Gastrocnemius medialis (tissue), 4 donors: ENCODE results near the gene OMG.
"Not testable (repeated sequence)": the region's sequence is repeated elsewhere in the genome, so short reads cannot be mapped to it uniquely, and the experiment has no call there.

ENCODE experiments used
- POLR2A ChIP-seq, 2 donors: fragments of 450-650 bp; IDR thresholded peaks; one replicate each; pipeline ENCODE4 v1.6.1; 2017; ENCODE audit warnings: antibody characterized with exemption in 2 of 2, mild to moderate bottlenecking in 2 of 2, moderate library complexity in 2 of 2
- TF ChIP-seq, protein P1 (sequence below), 5 experiments: fragments of 450-650 bp in 3 of 5; fragments of 200-600 bp in 2 of 5; sonication (generic) in 2 of 5; IDR thresholded peaks in 4 of 5; conservative IDR thresholded peaks in 1 of 5; 1 replicate in 4 of 5; 2 replicates in 1 of 5; pipeline ENCODE4 v1.5.1; 2016 to 2019; ENCODE audit warnings: antibody characterized with exemption in 5 of 5, mild to moderate bottlenecking in 3 of 5, moderate library complexity in 3 of 5

DNA sequence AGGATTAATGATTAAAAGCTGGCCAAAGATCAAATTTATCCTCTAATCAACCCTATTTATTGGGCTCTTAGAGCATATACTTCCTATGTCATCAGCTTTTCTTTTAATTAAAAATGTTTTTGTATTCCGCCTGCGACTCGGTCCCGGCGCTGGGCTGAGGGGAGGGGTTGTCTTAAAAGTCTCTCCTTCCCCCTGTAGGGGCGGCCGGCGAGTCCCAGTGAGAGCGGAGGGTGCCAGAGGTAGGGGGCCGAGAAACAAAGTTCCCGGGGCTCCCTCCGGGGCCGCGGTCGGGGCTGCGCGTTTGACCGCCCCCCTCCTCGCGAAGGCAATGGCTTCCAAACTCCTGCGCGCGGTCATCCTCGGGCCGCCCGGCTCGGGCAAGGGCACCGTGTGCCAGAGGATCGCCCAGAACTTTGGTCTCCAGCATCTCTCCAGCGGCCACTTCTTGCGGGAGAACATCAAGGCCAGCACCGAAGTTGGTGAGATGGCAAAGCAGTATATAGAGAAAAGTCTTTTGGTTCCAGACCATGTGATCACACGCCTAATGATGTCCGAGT, 48.2 kb upstream of the OMG start:
- not testable (repeated sequence) for TF ChIP-seq POLR2A (IDR thresholded peaks at IDR 0.05)
- TF ChIP-seq, protein P1, sequence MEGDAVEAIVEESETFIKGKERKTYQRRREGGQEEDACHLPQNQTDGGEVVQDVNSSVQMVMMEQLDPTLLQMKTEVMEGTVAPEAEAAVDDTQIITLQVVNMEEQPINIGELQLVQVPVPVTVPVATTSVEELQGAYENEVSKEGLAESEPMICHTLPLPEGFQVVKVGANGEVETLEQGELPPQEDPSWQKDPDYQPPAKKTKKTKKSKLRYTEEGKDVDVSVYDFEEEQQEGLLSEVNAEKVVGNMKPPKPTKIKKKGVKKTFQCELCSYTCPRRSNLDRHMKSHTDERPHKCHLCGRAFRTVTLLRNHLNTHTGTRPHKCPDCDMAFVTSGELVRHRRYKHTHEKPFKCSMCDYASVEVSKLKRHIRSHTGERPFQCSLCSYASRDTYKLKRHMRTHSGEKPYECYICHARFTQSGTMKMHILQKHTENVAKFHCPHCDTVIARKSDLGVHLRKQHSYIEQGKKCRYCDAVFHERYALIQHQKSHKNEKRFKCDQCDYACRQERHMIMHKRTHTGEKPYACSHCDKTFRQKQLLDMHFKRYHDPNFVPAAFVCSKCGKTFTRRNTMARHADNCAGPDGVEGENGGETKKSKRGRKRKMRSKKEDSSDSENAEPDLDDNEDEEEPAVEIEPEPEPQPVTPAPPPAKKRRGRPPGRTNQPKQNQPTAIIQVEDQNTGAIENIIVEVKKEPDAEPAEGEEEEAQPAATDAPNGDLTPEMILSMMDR (IDR thresholded peaks at IDR 0.05 in 4 of 5, conservative IDR thresholded peaks at IDR 0.05 in 1 of 5), result not testable (repeated sequence)
